Hepatocyte (in vitro differentiated cells): ENCODE results near the gene CRY2. TPM values are rescaled to one million over a fixed set of nuclear protein-coding genes. Genes with fewer than 3 reads are reported as not detected.

Source experiments
- DNase-seq: peaks from one replicate; pipeline ENCODE4 v3.0.0-alpha.2; 2016; ENCODE audit warnings: low spot score
- H2AFZ ChIP-seq: fragments of 200-600 bp; sonication (generic); 2 replicates; pipeline ENCODE4 v1.6.0; 2016; ENCODE audit warnings: antibody characterized with exemption, mild to moderate bottlenecking
- H3K27ac ChIP-seq: fragments of 200-600 bp; sonication (generic); 2 replicates; pipeline ENCODE4 v1.5.1; 2016; ENCODE audit warnings: mild to moderate bottlenecking
- H3K27me3 ChIP-seq: fragments of 200-600 bp; sonication (generic); 2 replicates; pipeline ENCODE4 v1.6.1; 2016
- H3K36me3 ChIP-seq: fragments of 200-600 bp; sonication (generic); replicated peaks from 2 replicates; pipeline ENCODE4 v1.5.1; 2016; ENCODE audit warnings: low read depth; ENCODE audit not compliant: insufficient read depth
- H3K4me1 ChIP-seq: fragments of 200-600 bp; sonication (generic); 2 replicates; pipeline ENCODE4 v1.5.1; 2016; ENCODE audit warnings: mild to moderate bottlenecking, moderate library complexity; ENCODE audit not compliant: insufficient read depth
- H3K4me2 ChIP-seq: fragments of 200-600 bp; sonication (generic); 2 replicates; pipeline ENCODE4 v1.6.0; 2016
- H3K4me3 ChIP-seq: fragments of 200-600 bp; sonication (generic); 2 replicates; pipeline ENCODE4 v1.5.1; 2016; ENCODE audit warnings: mild to moderate bottlenecking
- H3K79me2 ChIP-seq: fragments of 200-600 bp; sonication (generic); 2 replicates; pipeline ENCODE4 v1.6.0; 2017; ENCODE audit warnings: mild to moderate bottlenecking
- H3K9me2 ChIP-seq: fragments of 200-600 bp; sonication (generic); replicated peaks from 2 replicates; pipeline ENCODE4 v1.6.0; 2017; ENCODE audit warnings: mild to moderate bottlenecking; ENCODE audit not compliant: insufficient read depth
- H3K9me3 ChIP-seq: fragments of 200-600 bp; sonication (generic); 2 replicates; pipeline ENCODE4 v1.5.1; 2016; ENCODE audit warnings: low read depth, mild to moderate bottlenecking
- H4K20me1 ChIP-seq: fragments of 200-600 bp; sonication (generic); 2 replicates; pipeline ENCODE4 v1.6.0; 2016; ENCODE audit warnings: mild to moderate bottlenecking; ENCODE audit not compliant: insufficient read depth, poor library complexity, severe bottlenecking
- CTCF ChIP-seq: fragments of 200-600 bp; sonication (generic); IDR thresholded peaks from 2 replicates; pipeline ENCODE4 v1.5.1; 2016; ENCODE audit warnings: antibody characterized with exemption, mild to moderate bottlenecking; ENCODE audit not compliant: poor library complexity
- EZH2 ChIP-seq: fragments of 200-600 bp; sonication (generic); IDR thresholded peaks from 2 replicates; pipeline ENCODE4 v1.6.1; 2016; ENCODE audit warnings: antibody characterized with exemption, mild to moderate bottlenecking, borderline replicate concordance
- EZH2phosphoT487 ChIP-seq: fragments of 200-600 bp; sonication (generic); IDR thresholded peaks from one replicate; pipeline ENCODE4 v1.6.1; 2018; ENCODE audit warnings: antibody characterized with exemption, mild to moderate bottlenecking, low read depth, moderate library complexity; ENCODE audit not compliant: unreplicated experiment, severe bottlenecking
- WGBS: methylation state at CpG from one replicate; pipeline ENCODE4 v1.1.6; 2016; ENCODE audit warnings: low lambda C conversion rate; ENCODE audit errors: missing lambda C conversion rate; 5-methylcytosine and 5-hydroxymethylcytosine counted together
- polyA plus RNA-seq: library from polyadenylated mRNA; unstranded; fragments of >200 nt; fragmentation: Nextera tagmentation; extraction: Ambion mirVana; gene quantifications from 2 replicates; pipeline ENCODE4 v1.2.1, GENCODE V29; 2016
- total RNA-seq: library from RNA; depleted of rRNA; stranded (reverse); fragments of >200 nt; gene quantifications from 2 replicates; pipeline ENCODE4 v1.2.3, GENCODE V29; 2014

The CRY2 gene
- total and polyA plus RNA-seq, 2 experiments from 2014 or later = 23.8 to 27.6 TPM

- Histone ChIP-seq H4K20me1 (no peaks in the 10 kb centered on the region), H3K9me2 (no peaks in the 10 kb centered on the region), H3K4me1 (peaks cover 12% of the 10 kb centered on the region), H3K4me2 (peak overlapping the region; percentile 76), H3K36me3 (no peaks in the 10 kb centered on the region), H3K27me3 (no peaks in the 10 kb centered on the region), H3K79me2 (peaks cover 12% of the 10 kb centered on the region), H3K27ac (peak overlapping the region; percentile 60), H3K4me3 (peak overlapping the region; percentile 58), H3K9me3 (no peaks in the 10 kb centered on the region), H2AFZ (peak overlapping the region; percentile 34)
- TF ChIP-seq CTCF = no peak
- no peak for TF ChIP-seq EZH2
- no peak for TF ChIP-seq EZH2phosphoT487
- WGBS = 5% methylated on average over 16 of the region's 16 CpGs
- no peak for DNase-seq
Observed at GRCh38 chr11:45917286-45917622, 70.0 kb downstream of the CRY2 start.

- under 1% methylated on average over 45 of the region's 45 CpGs for whole genome bisulfite sequencing
- peak within 1 kb of the TSS; percentile 58 for H3K4me3 ChIP-seq
- H3K9me2 ChIP-seq = no peaks in the 10 kb centered on the region
- H3K4me2 ChIP-seq = peak within 1 kb of the TSS; percentile 82
- H3K4me1 ChIP-seq = peaks cover 12% of the 10 kb centered on the region
- no peaks in the 10 kb centered on the region for H4K20me1 ChIP-seq
- H3K27me3 ChIP-seq = peaks cover under 1% of the 10 kb centered on the region
- peak; percentile 99 for DNase-seq
- H3K27ac ChIP-seq = peak within 1 kb of the TSS; percentile 60
- TF ChIP-seq CTCF (no peak), EZH2 (no peak), EZH2phosphoT487 (no peak)
- H3K36me3 ChIP-seq = no peaks in the 10 kb centered on the region
- H3K79me2 ChIP-seq = peaks cover 12% of the 10 kb centered on the region
- no peaks in the 10 kb centered on the region for H3K9me3 ChIP-seq
- H2AFZ ChIP-seq = peak within 1 kb of the TSS; percentile 39
Observed at GRCh38 chr11:45917623-45918330, 70.5 kb downstream of the CRY2 start, which contains the start of gene PEX16. Gene PEX16, minus strand, starts transcription at chr11:45917877. Its CDS starts 66 bp downstream, at chr11:45917811.

GRCh38 chr11:45918331-45918941, 71.2 kb downstream of the CRY2 start:
- H3K79me2 ChIP-seq = peaks cover 12% of the 10 kb centered on the region
- H3K27ac ChIP-seq = peak overlapping the region; percentile 60
- H2AFZ ChIP-seq = peak overlapping the region; percentile 39
- no peaks in the 10 kb centered on the region for H3K36me3 ChIP-seq
- peaks cover 12% of the 10 kb centered on the region for H3K4me1 ChIP-seq
- H3K4me3 ChIP-seq = peak overlapping the region; percentile 20
- DNase-seq = peak; percentile 84
- peaks cover 7% of the 10 kb centered on the region for H3K27me3 ChIP-seq
- no peaks in the 10 kb centered on the region for H3K9me3 ChIP-seq
- no peak for TF ChIP-seq CTCF
- no peak for TF ChIP-seq EZH2
- TF ChIP-seq EZH2phosphoT487 = no peak
- no peaks in the 10 kb centered on the region for H4K20me1 ChIP-seq
- H3K4me2 ChIP-seq = peak overlapping the region; percentile 82
- H3K9me2 ChIP-seq = no peaks in the 10 kb centered on the region
- under 1% methylated on average over 38 of the region's 38 CpGs for whole genome bisulfite sequencing
